Ascending aorta (tissue), 2 donors: Measurements from ENCODE around the gene ELAVL4. TPM values are rescaled to one million over a fixed set of nuclear protein-coding genes. Genes with fewer than 3 reads are reported as not detected.

ENCODE experiments used
- DNase-seq, 2 donors: peaks; one replicate each; pipeline ENCODE4 v3.0.0-alpha.2; 2019; ENCODE audit warnings: low spot score in 2 of 2
- H3K27ac ChIP-seq, 2 donors: fragments of 200-600 bp; sonication (generic); one replicate each; pipeline ENCODE4 v1.5.1; 2016 to 2017; ENCODE audit warnings: mild to moderate bottlenecking in 1 of 2
- H3K27me3 ChIP-seq: fragments of 200-600 bp; sonication (generic); one replicate; pipeline ENCODE4 v1.5.1; 2017
- H3K36me3 ChIP-seq, 2 donors: fragments of 200-600 bp; sonication (generic); one replicate each; pipeline ENCODE4 v1.5.1; 2016
- H3K4me1 ChIP-seq, 2 donors: fragments of 200-600 bp; sonication (generic); one replicate each; pipeline ENCODE4 v1.5.1; 2016 to 2017; ENCODE audit warnings: mild to moderate bottlenecking in 1 of 2
- H3K4me3 ChIP-seq, 2 donors: fragments of 200-600 bp; sonication (generic); one replicate each; pipeline ENCODE4 v1.5.1; 2016 to 2017; ENCODE audit warnings: mild to moderate bottlenecking in 1 of 2
- H3K9me3 ChIP-seq, 2 donors: fragments of 200-600 bp; sonication (generic); one replicate each; pipeline ENCODE4 v1.5.1; 2016
- CTCF ChIP-seq, 3 experiments: fragments of 200-600 bp in 2 of 3; fragments of 450-650 bp in 1 of 3; sonication (generic) in 2 of 3; IDR thresholded peaks; one replicate each; pipeline ENCODE4 v1.5.1; 2016 to 2019; ENCODE audit warnings: antibody characterized with exemption in 3 of 3, mild to moderate bottlenecking in 1 of 3, moderate library complexity in 1 of 3
- intact Hi-C: fragments of 100-400 bp; cut with DNase I; formaldehyde crosslinking; loops from one replicate; pipeline ENCODE4 v1.15.1; 2023
- total RNA-seq: library from RNA; depleted of rRNA; stranded (reverse); fragments of >200 nt; gene quantifications from one replicate; pipeline ENCODE4 v1.1.0, GENCODE V29; 2016

ELAVL4 gene
- total RNA-seq, 1 donor from 2014 or later, result not detected

GRCh38 chr1:50123071-50123470, 14.4 kb downstream of the ELAVL4 start:
- no peak overlapping the region for H3K4me3 ChIP-seq
- H3K9me3 ChIP-seq, result no peaks in the 10 kb centered on the region
- TF ChIP-seq CTCF (IDR thresholded peaks at IDR 0.05), result no peak
- intact Hi-C loops, result no loop called here
- no peak for DNase-seq
- no peaks in the 10 kb centered on the region for H3K27me3 ChIP-seq
- no peaks in the 10 kb centered on the region for H3K36me3 ChIP-seq
- no peak overlapping the region for H3K27ac ChIP-seq
- no peaks in the 10 kb centered on the region for H3K4me1 ChIP-seq

- no peak for TF ChIP-seq CTCF (IDR thresholded peaks at IDR 0.05)
- no peaks in the 10 kb centered on the region for H3K9me3 ChIP-seq
- intact Hi-C loops, result no loop called here
- no peak for DNase-seq
- H3K4me1 ChIP-seq, result no peaks in the 10 kb centered on the region
- no peak overlapping the region for H3K27ac ChIP-seq
- no peak overlapping the region for H3K4me3 ChIP-seq
- no peaks in the 10 kb centered on the region for H3K36me3 ChIP-seq
- H3K27me3 ChIP-seq, result no peaks in the 10 kb centered on the region
Measured at GRCh38 chr1:50126927-50127715, 18.4 kb downstream of the ELAVL4 start.

GRCh38 chr1:50129201-50129600, 20.5 kb downstream of the ELAVL4 start:
- H3K36me3 ChIP-seq, result no peaks in the 10 kb centered on the region

GRCh38 chr1:50132347-50132894, 23.7 kb downstream of the ELAVL4 start:
- TF ChIP-seq CTCF (IDR thresholded peaks at IDR 0.05), result no peak
- no peak for DNase-seq
- no peak overlapping the region for H3K4me3 ChIP-seq
- H3K36me3 ChIP-seq, result no peaks in the 10 kb centered on the region
- no peak overlapping the region for H3K27ac ChIP-seq
- H3K27me3 ChIP-seq, result no peaks in the 10 kb centered on the region
- H3K9me3 ChIP-seq, result no peaks in the 10 kb centered on the region
- no peaks in the 10 kb centered on the region for H3K4me1 ChIP-seq
- intact Hi-C loops, result no loop called here

More at GRCh38 chr1:50129201-50129600, 20.5 kb downstream of the ELAVL4 start:
- Histone ChIP-seq H3K27ac (no peak overlapping the region), H3K4me3 (no peak overlapping the region), H3K4me1 (no peaks in the 10 kb centered on the region), H3K9me3 (no peaks in the 10 kb centered on the region), H3K27me3 (no peaks in the 10 kb centered on the region)
- no peak for DNase-seq
- TF ChIP-seq CTCF (IDR thresholded peaks at IDR 0.05), result no peak
- intact Hi-C loops, result no loop called here

- no peak for TF ChIP-seq CTCF (IDR thresholded peaks at IDR 0.05)
- Histone ChIP-seq H3K4me1 (no peaks in the 10 kb centered on the region), H3K9me3 (no peaks in the 10 kb centered on the region), H3K4me3 (no peak overlapping the region), H3K27me3 (no peaks in the 10 kb centered on the region), H3K36me3 (no peaks in the 10 kb centered on the region), H3K27ac (no peak overlapping the region)
- intact Hi-C loops, result no loop called here
- DNase-seq, result no peak
Measured at GRCh38 chr1:50135716-50136115, 27.0 kb downstream of the ELAVL4 start.
